Measurements from ENCODE around the gene RAPGEF1. TPM values are rescaled to one million over a fixed set of nuclear protein-coding genes. Genes with fewer than 3 reads are reported as not detected.

Gene RAPGEF1
- total and polyA plus RNA-seq, 2 donors (not counting 1 experiment from before 2014, with no cell fraction given): 33.3 to 42.8 TPM

DNA sequence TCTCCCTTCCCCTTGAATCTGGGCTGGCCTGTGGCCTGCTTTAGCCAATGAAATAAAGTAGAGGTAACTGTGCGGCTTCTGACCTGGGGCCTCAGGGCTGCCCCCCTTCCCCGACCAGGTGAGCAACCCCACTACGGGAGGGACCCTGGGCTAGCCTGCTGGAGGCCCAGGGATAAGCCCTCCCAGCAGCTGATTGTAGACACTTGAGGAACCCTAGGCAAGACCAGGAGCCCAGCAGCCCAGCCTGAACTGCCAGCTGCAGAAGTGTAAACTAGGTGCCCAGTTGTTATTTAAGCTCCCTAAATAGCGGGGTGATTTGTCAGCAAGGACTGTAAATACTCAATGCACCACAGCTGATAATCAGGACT is 41.3 kb downstream of the RAPGEF1 start:
- H3K4me1 ChIP-seq (ENCODE audit: control insufficient read depth, extremely low read depth, insufficient read depth, low read length): peaks cover 11% of the 10 kb centered on the region
- no peaks in the 10 kb centered on the region for H3K27me3 ChIP-seq (ENCODE audit: control insufficient read depth, insufficient read depth, low read length)
- H3K9ac ChIP-seq (ENCODE audit: insufficient read depth, low read length): no peak overlapping the region
- no peak for DNase-seq (ENCODE audit: low read depth in 2 of 2)
- no peaks in the 10 kb centered on the region for H3K36me3 ChIP-seq (ENCODE audit: control insufficient read depth, insufficient read depth, low read length)
- no peak for TF ChIP-seq EZH2 (IDR thresholded peaks at IDR 0.05; ENCODE audit: low read length, missing control alignments)
- TF ChIP-seq, protein P1, sequence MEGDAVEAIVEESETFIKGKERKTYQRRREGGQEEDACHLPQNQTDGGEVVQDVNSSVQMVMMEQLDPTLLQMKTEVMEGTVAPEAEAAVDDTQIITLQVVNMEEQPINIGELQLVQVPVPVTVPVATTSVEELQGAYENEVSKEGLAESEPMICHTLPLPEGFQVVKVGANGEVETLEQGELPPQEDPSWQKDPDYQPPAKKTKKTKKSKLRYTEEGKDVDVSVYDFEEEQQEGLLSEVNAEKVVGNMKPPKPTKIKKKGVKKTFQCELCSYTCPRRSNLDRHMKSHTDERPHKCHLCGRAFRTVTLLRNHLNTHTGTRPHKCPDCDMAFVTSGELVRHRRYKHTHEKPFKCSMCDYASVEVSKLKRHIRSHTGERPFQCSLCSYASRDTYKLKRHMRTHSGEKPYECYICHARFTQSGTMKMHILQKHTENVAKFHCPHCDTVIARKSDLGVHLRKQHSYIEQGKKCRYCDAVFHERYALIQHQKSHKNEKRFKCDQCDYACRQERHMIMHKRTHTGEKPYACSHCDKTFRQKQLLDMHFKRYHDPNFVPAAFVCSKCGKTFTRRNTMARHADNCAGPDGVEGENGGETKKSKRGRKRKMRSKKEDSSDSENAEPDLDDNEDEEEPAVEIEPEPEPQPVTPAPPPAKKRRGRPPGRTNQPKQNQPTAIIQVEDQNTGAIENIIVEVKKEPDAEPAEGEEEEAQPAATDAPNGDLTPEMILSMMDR (conservative IDR thresholded peaks at IDR 0.05 in 1 of 2, IDR thresholded peaks at IDR 0.05 in 1 of 2; ENCODE audit: low read depth in 1 of 2, low read length in 2 of 2): no peak
- H4K20me1 ChIP-seq (ENCODE audit: control insufficient read depth, extremely low read depth, insufficient read depth, low read length): no peaks in the 10 kb centered on the region
- no peak overlapping the region for H3K4me2 ChIP-seq (ENCODE audit: extremely low read depth, insufficient read depth, low read length)
- no peaks in the 10 kb centered on the region for H3K9me3 ChIP-seq (ENCODE audit: control insufficient read depth, insufficient read depth, low read depth, low read length)
- H2AFZ ChIP-seq (ENCODE audit: low read length): no peak overlapping the region
- H3K27ac ChIP-seq (ENCODE audit: insufficient read depth, low read length): no peak overlapping the region
- H3K4me3 ChIP-seq (replicated peaks in 1 of 4; ENCODE audit: control extremely low read depth in 1 of 4, insufficient read depth in 1 of 4, low read depth in 3 of 4, low read length in 4 of 4): no peak overlapping the region
- peaks cover 20% of the 10 kb centered on the region for H3K79me2 ChIP-seq (ENCODE audit: control insufficient read depth, insufficient read depth, low read length)

DNA sequence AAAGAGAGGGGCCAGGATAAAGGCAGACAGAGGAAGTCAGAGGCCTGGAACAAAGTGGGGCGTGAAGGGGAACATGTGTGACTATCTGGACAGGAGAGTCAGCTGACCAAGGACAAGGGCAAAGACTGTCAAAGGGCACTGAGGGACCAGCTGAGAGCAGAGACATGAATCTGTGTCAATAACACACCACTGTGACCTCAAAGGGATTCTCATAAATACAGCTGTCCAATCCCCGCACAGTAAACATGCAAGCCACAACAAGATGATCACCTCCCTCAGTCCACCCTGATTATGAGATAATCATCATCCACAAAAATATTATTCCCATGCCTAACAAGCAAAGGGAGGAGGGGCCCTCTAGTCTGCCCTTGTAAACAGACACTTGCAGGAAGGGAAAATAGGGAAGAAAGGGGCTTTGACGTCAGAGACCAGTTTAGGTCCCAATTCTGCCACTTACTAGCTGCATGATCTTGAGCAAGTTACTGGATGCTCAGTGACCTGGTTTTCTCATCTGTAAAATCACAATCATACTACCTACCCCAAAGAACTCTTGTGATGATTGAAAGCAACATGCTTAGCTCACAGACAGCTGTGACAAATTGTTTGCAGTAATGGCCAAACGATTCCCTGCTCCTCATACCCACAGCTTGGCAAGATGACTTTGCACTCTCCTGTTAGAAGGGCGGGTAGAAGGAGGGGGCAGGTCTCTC is 41.8 kb downstream of the RAPGEF1 start:
- Histone ChIP-seq H2AFZ (ENCODE audit: low read length) (no peak overlapping the region), H4K20me1 (ENCODE audit: control insufficient read depth, extremely low read depth, insufficient read depth, low read length) (no peaks in the 10 kb centered on the region), H3K4me3 (replicated peaks in 1 of 4; ENCODE audit: control extremely low read depth in 1 of 4, insufficient read depth in 1 of 4, low read depth in 3 of 4, low read length in 4 of 4) (no peak overlapping the region), H3K27me3 (ENCODE audit: control insufficient read depth, insufficient read depth, low read length) (no peaks in the 10 kb centered on the region), H3K36me3 (ENCODE audit: control insufficient read depth, insufficient read depth, low read length) (no peaks in the 10 kb centered on the region), H3K4me1 (ENCODE audit: control insufficient read depth, extremely low read depth, insufficient read depth, low read length) (peaks cover 11% of the 10 kb centered on the region), H3K9ac (ENCODE audit: insufficient read depth, low read length) (no peak overlapping the region), H3K4me2 (ENCODE audit: extremely low read depth, insufficient read depth, low read length) (no peak overlapping the region), H3K79me2 (ENCODE audit: control insufficient read depth, insufficient read depth, low read length) (peaks cover 15% of the 10 kb centered on the region), H3K9me3 (ENCODE audit: control insufficient read depth, insufficient read depth, low read depth, low read length) (no peaks in the 10 kb centered on the region), H3K27ac (ENCODE audit: insufficient read depth, low read length) (no peak overlapping the region)
- TF ChIP-seq EZH2 (IDR thresholded peaks at IDR 0.05; ENCODE audit: low read length, missing control alignments): no peak
- TF ChIP-seq, protein P1 (conservative IDR thresholded peaks at IDR 0.05 in 1 of 2, IDR thresholded peaks at IDR 0.05 in 1 of 2; ENCODE audit: low read depth in 1 of 2, low read length in 2 of 2): no peak
- no peak for DNase-seq (ENCODE audit: low read depth in 2 of 2)

DNA sequence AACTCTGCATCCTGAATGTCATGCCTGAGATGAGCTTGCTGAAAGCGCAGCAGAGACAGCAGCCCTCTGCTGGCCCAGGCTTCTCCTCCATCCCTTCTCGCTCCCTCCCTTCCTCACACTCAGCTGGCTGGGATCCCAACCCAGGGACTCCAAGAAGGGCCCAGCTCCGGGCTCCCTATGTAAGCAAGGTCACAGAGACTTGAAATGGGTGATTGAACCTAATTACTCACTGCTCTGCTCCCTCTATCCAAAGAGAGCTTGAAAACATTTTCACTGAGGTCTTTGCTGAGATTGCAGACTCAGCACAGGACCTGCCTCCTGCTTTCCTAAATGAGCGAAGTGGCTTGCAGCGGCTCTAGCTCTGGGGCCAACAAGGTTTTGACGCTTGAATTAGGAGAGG is 42.8 kb downstream of the RAPGEF1 start:
- DNase-seq (ENCODE audit: low read depth in 2 of 2): peak; percentile 51 to 89
- H4K20me1 ChIP-seq (ENCODE audit: control insufficient read depth, extremely low read depth, insufficient read depth, low read length): no peaks in the 10 kb centered on the region
- no peak overlapping the region for H3K27ac ChIP-seq (ENCODE audit: insufficient read depth, low read length)

More for the DNA sequence above, 42.8 kb downstream of the RAPGEF1 start:
- peaks cover 10% of the 10 kb centered on the region for H3K4me1 ChIP-seq (ENCODE audit: control insufficient read depth, extremely low read depth, insufficient read depth, low read length)
- no peaks in the 10 kb centered on the region for H3K36me3 ChIP-seq (ENCODE audit: control insufficient read depth, insufficient read depth, low read length)
- no peaks in the 10 kb centered on the region for H3K27me3 ChIP-seq (ENCODE audit: control insufficient read depth, insufficient read depth, low read length)
- H3K4me2 ChIP-seq (ENCODE audit: extremely low read depth, insufficient read depth, low read length): no peak overlapping the region
- H3K4me3 ChIP-seq (replicated peaks in 1 of 4; ENCODE audit: control extremely low read depth in 1 of 4, insufficient read depth in 1 of 4, low read depth in 3 of 4, low read length in 4 of 4): no peak overlapping the region
- TF ChIP-seq, protein P1 (conservative IDR thresholded peaks at IDR 0.05 in 1 of 2, IDR thresholded peaks at IDR 0.05 in 1 of 2; ENCODE audit: low read depth in 1 of 2, low read length in 2 of 2): peak; percentile 29 to 55
- TF ChIP-seq EZH2 (IDR thresholded peaks at IDR 0.05; ENCODE audit: low read length, missing control alignments): no peak
- H3K9me3 ChIP-seq (ENCODE audit: control insufficient read depth, insufficient read depth, low read depth, low read length): no peaks in the 10 kb centered on the region
- H3K79me2 ChIP-seq (ENCODE audit: control insufficient read depth, insufficient read depth, low read length): peaks cover 13% of the 10 kb centered on the region
- H3K9ac ChIP-seq (ENCODE audit: insufficient read depth, low read length): no peak overlapping the region
- H2AFZ ChIP-seq (ENCODE audit: low read length): no peak overlapping the region

All from fibroblast of lung (primary cell).